GM19372 (cell line): ENCODE results near the gene NCOR2.

Source experiments
- ATAC-seq: cut with Tn5 transposase; IDR thresholded peaks from one replicate; pipeline ENCODE4 v1.9.1; 2021; ENCODE audit warnings: mild to moderate bottlenecking, low read depth, moderate library complexity; ENCODE audit not compliant: unreplicated experiment

Gene NCOR2

GRCh38 chr12:124545508-124546418 lies 21.6 kb downstream of the NCOR2 start:
- ATAC-seq = peak; percentile 91

- no peak for ATAC-seq
Measured at GRCh38 chr12:124544983-124545382, 22.4 kb downstream of the NCOR2 start.

- no peak for ATAC-seq
Measured at GRCh38 chr12:124544311-124544970, 23.0 kb downstream of the NCOR2 start.

DNA sequence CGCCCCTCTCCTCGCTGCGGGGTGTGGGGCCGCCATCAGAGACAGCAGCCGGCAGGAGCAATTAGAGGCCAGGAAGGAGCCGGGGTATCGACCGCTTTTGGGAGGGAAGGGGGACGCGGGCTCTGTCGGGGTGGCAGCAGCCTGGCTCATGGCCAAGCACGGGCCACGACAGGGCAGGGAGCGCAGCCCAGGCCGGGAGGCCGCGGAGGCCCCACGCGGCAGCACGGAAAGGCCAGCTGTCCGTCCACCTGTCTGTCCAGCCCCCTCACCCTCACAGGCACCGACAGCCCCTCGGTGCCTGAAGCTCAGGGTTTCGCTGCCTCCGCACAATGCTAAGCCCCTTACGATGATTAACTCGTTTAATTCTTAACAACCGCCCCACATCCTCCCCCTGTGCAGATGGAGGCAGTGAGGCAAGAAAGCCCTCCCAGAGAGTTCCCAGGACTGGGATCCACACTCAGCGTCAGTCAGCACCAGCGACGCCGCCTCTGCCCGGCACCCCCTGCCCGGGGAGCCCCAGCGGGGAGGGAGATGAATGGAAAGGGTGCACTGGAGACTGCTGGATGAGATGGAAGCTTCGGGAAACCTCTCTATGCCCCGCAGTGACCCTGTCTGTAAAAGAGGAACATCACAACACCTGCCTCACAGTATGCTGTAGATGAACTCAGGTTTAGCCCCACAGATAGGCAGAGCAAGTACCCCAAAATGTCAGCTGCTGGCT lies 23.7 kb downstream of the NCOR2 start:
- ATAC-seq = no peak

DNA sequence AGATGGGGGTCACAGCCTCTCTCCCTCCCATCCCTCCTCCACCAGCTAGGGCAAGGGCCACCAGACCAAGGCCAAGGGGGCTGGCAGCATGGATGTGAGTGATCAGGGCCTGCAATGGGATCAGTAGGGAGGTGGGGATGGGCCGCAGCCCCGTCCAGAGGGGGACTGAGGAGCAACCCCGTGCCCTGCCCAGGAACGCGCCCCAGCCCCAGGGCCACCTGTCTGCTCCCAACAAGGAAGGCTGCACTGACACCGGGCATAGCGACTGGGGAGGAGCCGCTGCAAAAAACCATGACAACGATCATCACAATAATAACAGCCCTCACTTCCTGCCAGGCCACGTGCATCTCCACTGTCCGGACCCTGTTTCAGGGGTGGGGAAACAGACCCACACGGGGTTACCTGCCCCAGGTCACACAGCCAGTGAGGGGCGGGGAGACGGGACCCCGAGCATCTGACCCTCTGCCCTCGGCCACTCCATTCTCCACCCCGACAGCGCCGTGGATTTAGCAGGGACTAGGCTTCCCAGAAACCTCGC lies 24.3 kb downstream of the NCOR2 start:
- ATAC-seq = no peak

DNA sequence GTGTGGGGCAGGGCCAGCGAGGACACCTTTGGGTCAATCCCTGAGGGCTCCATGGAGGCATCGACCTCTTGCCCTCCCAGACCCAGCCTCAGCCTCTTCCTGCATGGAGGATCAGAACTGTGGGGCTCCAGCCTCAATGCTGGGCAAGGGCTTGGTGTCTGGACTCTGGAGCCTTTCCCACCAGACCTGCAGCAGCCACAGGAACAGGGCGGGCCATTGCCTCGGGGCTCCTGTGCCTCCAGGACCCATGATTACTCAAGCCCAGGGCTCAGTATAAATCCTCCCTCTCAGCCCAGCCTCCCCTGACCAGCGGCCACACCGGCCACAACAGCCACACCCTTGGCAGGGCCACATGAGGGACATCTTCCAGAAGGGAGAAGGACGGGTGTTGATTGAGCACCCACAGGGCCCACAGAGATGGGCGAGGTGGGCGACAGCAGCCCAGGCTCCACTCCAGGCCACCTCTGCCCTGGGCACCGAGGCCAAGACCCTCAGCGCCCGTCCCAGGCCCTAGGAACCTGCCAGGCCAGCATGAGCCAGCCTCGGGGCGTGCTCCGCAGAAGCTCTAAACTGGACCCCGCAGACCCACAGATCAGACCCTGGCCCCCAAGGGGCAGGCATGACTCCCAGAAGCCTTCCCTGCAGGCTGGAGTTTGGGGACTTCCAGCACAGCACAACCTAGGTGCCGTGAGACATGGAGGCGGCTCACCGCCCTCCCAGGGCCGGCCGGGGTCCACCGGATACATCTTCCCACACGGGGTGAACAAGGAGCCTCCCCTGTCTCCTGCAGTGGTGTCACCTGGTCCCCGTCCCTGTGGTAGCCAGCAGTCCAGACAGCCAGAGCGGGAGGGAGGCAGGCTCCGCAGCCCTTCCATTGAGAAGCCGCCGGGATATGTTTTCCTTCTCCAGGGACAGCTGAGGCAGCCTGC lies 25.1 kb downstream of the NCOR2 start:
- no peak for ATAC-seq

- no peak for ATAC-seq
Measured at GRCh38 chr12:124541322-124541721, 26.1 kb downstream of the NCOR2 start.

GRCh38 chr12:124539084-124540041 lies 28.0 kb downstream of the NCOR2 start:
- no peak for ATAC-seq

- ATAC-seq = no peak
Measured at GRCh38 chr12:124538194-124539082, 29.0 kb downstream of the NCOR2 start.

DNA sequence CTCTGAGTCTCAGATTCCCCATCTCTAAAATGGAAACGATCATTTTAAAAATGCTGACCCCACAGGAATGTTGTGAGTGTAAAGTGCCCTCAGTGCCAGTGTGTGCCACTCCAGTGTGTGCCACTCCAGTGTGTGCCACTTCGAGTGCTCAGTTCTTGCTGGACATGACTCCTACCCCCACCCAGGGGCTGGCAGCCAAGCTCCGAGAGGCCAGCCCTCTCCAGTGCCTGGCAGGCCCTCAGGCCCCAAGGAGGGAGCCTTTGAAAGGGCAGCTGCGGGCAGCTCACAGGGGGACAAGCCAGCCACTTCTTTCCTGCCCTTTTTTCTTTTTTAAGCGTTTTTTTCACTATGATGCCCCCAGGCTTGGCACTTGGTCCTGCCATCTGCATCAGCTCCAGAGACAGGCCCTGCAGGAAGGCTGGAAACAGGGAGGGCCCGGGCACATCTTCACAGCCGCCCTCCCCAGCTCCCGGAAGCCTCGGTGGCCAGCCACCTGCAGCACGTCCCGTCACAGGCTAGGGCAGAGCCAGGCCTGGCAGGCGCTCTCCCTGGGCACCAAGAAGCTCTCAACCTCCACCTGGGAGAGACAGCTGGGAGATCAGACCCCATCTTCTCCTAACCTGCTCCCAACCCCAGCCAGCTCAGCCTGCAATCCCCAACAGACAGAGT lies 29.8 kb downstream of the NCOR2 start:
- no peak for ATAC-seq

GRCh38 chr12:124536641-124537040 lies 30.8 kb downstream of the NCOR2 start:
- no peak for ATAC-seq

DNA sequence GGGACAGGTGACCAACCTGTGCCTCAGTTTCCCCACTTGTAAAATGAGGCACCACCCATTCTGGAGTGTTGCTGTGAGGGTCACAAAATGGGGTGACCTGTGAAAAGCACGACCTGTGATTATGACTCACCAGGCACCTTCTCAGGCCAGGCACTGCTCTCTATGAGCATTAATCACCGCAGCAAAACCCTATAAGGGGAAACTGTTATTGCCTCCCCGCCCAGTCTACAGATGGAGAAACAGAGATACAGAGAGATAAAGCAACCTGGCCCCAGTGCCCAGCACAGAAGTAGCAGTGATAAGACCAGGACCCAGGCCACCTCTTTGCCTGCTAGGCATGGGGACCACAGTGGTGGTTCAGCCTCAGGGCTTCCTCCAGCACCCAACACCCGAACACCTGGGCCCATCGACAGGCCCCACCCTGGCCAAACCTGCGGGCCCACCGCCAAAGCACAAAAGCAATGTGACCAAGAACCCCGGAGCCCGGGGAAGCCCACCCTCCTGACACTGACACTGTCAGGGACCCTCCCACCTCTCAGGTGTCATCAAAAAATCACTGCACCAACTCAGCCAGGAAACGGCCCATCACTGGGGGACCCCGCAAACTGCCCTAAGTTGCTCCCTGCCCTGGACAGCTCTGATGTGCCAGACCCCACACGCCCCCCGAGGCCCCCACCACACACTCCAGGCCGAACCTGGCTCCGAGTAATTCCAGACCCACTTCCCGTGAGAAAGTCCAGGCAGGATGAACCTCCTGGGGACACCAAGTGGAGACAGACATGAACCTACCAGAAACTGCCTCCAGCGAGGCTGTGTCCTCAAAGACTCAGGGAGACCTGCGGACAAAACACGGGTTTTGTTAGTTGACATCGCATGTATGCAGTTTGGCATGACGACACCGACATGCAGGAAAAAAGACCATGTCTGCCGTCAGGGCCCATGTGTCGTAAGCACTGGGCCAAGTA lies 32.4 kb downstream of the NCOR2 start:
- no peak for ATAC-seq

DNA sequence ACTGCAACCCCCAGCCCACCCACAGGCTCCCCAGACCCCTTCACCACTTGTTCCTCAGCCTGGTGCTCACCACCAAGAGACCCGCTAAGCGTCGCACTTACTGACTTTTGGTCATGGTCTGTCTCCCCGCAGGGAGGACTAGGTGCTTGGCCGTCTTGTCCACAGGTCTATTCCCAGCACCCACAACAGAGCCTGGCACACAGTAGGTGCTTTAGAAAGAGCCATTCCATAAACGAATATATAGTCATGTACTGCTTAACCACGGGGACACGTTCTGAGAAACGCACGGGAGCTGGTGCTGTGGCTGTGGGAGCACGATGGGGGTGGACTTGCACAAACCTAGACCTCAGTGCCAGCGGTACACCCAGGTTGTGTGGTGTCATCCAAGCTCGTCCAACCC lies 34.0 kb downstream of the NCOR2 start:
- no peak for ATAC-seq

DNA sequence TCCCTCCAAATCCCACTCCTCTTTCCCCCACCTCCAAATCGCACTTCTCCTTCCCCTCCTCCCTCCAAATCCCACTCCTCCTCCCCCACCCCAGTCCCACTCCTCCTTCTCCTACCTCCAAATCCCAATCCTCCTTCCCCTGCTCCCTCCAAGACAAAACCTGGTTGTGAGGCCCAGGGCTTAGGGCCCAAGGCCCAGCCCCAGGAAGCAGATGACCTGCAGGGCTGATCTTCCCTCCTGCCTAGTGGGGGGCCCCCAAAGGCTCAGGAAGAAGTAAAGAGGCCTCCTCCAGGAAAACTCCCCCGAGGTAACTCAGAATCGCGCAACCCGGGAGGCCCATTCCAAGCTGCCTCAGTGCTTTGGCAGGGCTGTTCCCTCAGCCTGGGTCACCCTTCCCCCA lies 34.4 kb downstream of the NCOR2 start:
- no peak for ATAC-seq

- ATAC-seq = no peak
Measured at GRCh38 chr12:124532331-124532750, 35.1 kb downstream of the NCOR2 start.

DNA sequence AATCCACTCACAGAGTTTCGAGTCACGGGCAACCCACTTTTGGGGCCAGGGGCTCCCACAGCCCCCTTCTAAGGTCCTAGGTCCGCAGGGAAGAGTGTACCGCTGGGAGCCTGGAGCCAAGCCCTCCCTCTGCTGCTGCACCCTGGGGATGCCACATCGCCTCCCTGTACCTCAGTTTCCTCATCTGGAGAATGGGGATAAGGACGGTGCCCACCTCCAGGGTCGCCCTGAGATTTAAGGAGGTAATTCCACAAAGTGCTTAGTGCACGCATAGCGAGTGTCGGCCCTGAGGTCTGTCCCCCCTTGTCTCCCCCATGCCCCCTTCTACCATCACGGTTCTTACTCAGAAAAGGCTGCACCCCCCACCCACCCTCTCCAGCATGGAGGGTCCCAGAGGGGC lies 35.5 kb downstream of the NCOR2 start:
- ATAC-seq = no peak
